Measurements from ENCODE around the gene VILL.

DNA sequence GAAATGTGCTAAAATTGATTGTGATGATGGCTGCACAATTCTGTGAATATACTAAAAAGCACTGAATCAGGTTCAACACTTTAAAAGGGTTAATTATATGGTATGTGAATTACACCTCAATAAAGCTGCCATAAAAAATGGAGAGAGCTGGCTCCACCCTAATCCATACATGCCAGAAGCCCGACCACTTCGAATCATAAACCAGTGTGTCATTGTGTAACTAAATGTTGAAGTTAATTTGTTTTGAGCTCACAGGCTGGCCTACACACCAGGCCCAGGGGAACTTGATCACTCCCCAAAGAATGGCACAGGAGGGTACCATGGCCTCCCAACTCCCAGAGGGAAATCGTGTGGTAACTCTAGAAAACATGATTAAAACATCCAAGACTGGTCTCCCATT, 24.9 kb downstream of the VILL start:
- TF ChIP-seq EZH2phosphoT487 (IDR thresholded peaks at IDR 0.05; ENCODE audit: low read length) (no peak), EZH2 (optimal IDR thresholded peaks at IDR 0.05; ENCODE audit: low read depth, low read length) (no peak)
- TF ChIP-seq, protein P1, sequence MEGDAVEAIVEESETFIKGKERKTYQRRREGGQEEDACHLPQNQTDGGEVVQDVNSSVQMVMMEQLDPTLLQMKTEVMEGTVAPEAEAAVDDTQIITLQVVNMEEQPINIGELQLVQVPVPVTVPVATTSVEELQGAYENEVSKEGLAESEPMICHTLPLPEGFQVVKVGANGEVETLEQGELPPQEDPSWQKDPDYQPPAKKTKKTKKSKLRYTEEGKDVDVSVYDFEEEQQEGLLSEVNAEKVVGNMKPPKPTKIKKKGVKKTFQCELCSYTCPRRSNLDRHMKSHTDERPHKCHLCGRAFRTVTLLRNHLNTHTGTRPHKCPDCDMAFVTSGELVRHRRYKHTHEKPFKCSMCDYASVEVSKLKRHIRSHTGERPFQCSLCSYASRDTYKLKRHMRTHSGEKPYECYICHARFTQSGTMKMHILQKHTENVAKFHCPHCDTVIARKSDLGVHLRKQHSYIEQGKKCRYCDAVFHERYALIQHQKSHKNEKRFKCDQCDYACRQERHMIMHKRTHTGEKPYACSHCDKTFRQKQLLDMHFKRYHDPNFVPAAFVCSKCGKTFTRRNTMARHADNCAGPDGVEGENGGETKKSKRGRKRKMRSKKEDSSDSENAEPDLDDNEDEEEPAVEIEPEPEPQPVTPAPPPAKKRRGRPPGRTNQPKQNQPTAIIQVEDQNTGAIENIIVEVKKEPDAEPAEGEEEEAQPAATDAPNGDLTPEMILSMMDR (IDR thresholded peaks at IDR 0.05; ENCODE audit: low read length) = no peak
